Esophagus squamous epithelium (tissue), 5 donors: ENCODE results near the gene FILIP1L. TPM values are rescaled to one million over a fixed set of nuclear protein-coding genes. Genes with fewer than 3 reads are reported as not detected.

Experiments
- DNase-seq: peaks from one replicate; lab custom pipeline; 2025; lab: John Stamatoyannopoulos, UW
- H3K27ac ChIP-seq, 4 donors: fragments of 200-600 bp; sonication (generic); one replicate each; pipeline ENCODE4 v1.5.1; 2016 to 2019; ENCODE audit warnings: mild to moderate bottlenecking in 1 of 4
- H3K27me3 ChIP-seq, 4 donors: fragments of 200-600 bp; sonication (generic); 1 replicate in 3 of 4; 2 replicates in 1 of 4; pipeline versions ENCODE4 v1.5.1 to v1.6.0; 2017 to 2021; ENCODE audit warnings: antibody characterized with exemption in 1 of 4
- H3K36me3 ChIP-seq, 3 donors: fragments of 200-600 bp; sonication (generic); one replicate each; pipeline ENCODE4 v1.5.1; 2016 to 2019
- H3K4me1 ChIP-seq, 3 donors: fragments of 200-600 bp; sonication (generic); one replicate each; pipeline ENCODE4 v1.5.1; 2017 to 2019
- H3K4me3 ChIP-seq, 4 donors: fragments of 200-600 bp; sonication (generic); 1 replicate in 3 of 4; 2 replicates in 1 of 4; pipeline ENCODE4 v1.5.1; 2016 to 2019; ENCODE audit warnings: mild to moderate bottlenecking in 2 of 4, moderate library complexity in 1 of 4
- H3K9me3 ChIP-seq, 3 donors: fragments of 200-600 bp; sonication (generic); one replicate each; pipeline ENCODE4 v1.5.1; 2016 to 2019
- CTCF ChIP-seq, 6 experiments: fragments of 450-650 bp in 4 of 6; fragments of 200-600 bp in 2 of 6; sonication (generic) in 2 of 6; IDR thresholded peaks; one replicate each; pipeline ENCODE4 v1.5.1; 2016 to 2019; ENCODE audit warnings: antibody characterized with exemption in 6 of 6, mild to moderate bottlenecking in 4 of 6, moderate library complexity in 4 of 6
- POLR2A ChIP-seq, 4 donors: fragments of 450-650 bp; IDR thresholded peaks; one replicate each; pipeline ENCODE4 v1.6.1; 2017; ENCODE audit warnings: antibody characterized with exemption in 4 of 4, mild to moderate bottlenecking in 4 of 4, moderate library complexity in 3 of 4
- WGBS, 2 donors: methylation state at CpG; one replicate each; pipeline ENCODE4 v1.1.5; 2018; 5-methylcytosine and 5-hydroxymethylcytosine counted together
- intact Hi-C: fragments of 100-400 bp; cut with DNase I; formaldehyde crosslinking; loops from one replicate; pipeline ENCODE4 v1.15.0; 2022
- total RNA-seq, 4 donors: library from RNA; depleted of rRNA; stranded (reverse); fragments of >200 nt; gene quantifications; one replicate each; pipeline ENCODE4 v1.1.0, GENCODE V29; 2016
- donor health status: DM: yes; HTN: yes; CAD: no.

The FILIP1L gene
- total RNA-seq, 4 donors from 2014 or later: 2.5 to 23.5 (median 10.7) TPM

- TF ChIP-seq POLR2A (IDR thresholded peaks at IDR 0.05) (no peak), CTCF (IDR thresholded peaks at IDR 0.05) (no peak)
- H3K4me3 ChIP-seq: no peak overlapping the region
- 88 to 90% methylated on average over 6 of the region's 6 CpGs for WGBS, 2 donors
- H3K36me3 ChIP-seq: peaks cover 0 to 6% (median 0%) of the 10 kb centered on the region in 3 donors
- H3K9me3 ChIP-seq: no peaks in the 10 kb centered on the region
- H3K27ac ChIP-seq: no peak overlapping the region
- no peaks in the 10 kb centered on the region for H3K27me3 ChIP-seq
- peaks cover 0 to 13% (median 4%) of the 10 kb centered on the region in 3 donors for H3K4me1 ChIP-seq
- intact Hi-C loops: no loop called here
- DNase-seq: no peak
Measured at GRCh38 chr3:99850608-99851007, 263.7 kb downstream of the FILIP1L start.

GRCh38 chr3:99848433-99848832 lies 265.9 kb downstream of the FILIP1L start:
- Histone ChIP-seq H3K27ac (peak overlapping the region in 3 of 4 donors; percentile 8 to 30 (median 18)), H3K9me3 (no peaks in the 10 kb centered on the region), H3K27me3 (no peaks in the 10 kb centered on the region), H3K4me1 (peaks cover 0 to 35% (median 8%) of the 10 kb centered on the region in 3 donors), H3K36me3 (peaks cover 0 to 6% (median 0%) of the 10 kb centered on the region in 3 donors), H3K4me3 (no peak overlapping the region)
- intact Hi-C loops: loop anchor here (10.0 kb wide), 1 partner anchor 216 kb away; no protein-coding TSS in a partner anchor
- DNase-seq: no peak
- 85 to 93% methylated on average over 6 of the region's 6 CpGs for WGBS, 2 donors
- TF ChIP-seq POLR2A (IDR thresholded peaks at IDR 0.05) (no peak), CTCF (IDR thresholded peaks at IDR 0.05) (no peak)

DNA sequence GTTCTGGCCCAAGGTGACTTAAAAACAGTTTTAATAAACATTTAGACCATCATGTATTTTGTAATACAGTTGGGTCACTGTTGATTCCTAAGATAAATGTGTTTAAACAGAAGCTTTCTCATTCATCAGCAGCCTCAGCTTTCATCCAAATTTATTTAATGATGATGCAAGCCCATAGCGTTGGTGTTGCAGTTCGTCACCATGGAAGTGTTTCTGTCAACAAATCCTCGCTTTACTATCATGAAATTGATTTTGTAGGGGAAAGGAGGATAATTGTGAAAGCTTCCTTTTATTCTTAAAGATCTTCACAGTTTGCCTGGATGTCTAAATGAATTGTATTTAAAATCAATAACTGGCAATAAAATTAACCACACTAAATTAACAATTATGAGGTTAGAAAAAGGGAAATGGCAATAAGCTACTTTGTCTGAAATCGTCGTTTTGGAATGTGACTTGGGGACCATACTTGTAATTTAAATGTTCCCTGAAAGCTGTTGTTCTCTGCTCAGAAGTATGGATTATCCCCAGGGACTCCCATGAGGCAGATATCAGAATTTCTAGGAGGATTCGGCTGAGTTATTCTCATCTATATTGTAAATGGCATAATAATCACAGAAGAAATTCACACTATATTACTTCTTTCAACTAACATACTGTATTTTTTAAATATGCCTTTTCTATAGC lies 267.7 kb downstream of the FILIP1L start:
- 35 to 53% methylated on average over 6 of the region's 6 CpGs for WGBS, 2 donors
- Histone ChIP-seq H3K9me3 (no peaks in the 10 kb centered on the region), H3K27ac (peak overlapping the region in 3 of 4 donors; percentile 75 to 79 (median 78)), H3K4me1 (peaks cover 0 to 42% (median 8%) of the 10 kb centered on the region in 3 donors), H3K4me3 (no peak overlapping the region), H3K36me3 (peaks cover 0 to 6% (median 0%) of the 10 kb centered on the region in 3 donors), H3K27me3 (no peaks in the 10 kb centered on the region)
- intact Hi-C loops: loop anchor here (10.0 kb wide), 1 partner anchor 218 kb away; no protein-coding TSS in a partner anchor
- no peak for DNase-seq
- TF ChIP-seq POLR2A (IDR thresholded peaks at IDR 0.05) (no peak), CTCF (IDR thresholded peaks at IDR 0.05) (no peak)

- DNase-seq: no peak
- Histone ChIP-seq H3K27me3 (no peaks in the 10 kb centered on the region), H3K4me3 (no peak overlapping the region), H3K9me3 (no peaks in the 10 kb centered on the region), H3K4me1 (peaks cover 0 to 42% (median 8%) of the 10 kb centered on the region in 3 donors), H3K27ac (peak overlapping the region in 3 of 4 donors; percentile 75 to 79 (median 78)), H3K36me3 (peaks cover 0 to 6% (median 0%) of the 10 kb centered on the region in 3 donors)
- intact Hi-C loops: loop anchor here (10.0 kb wide), 1 partner anchor 219 kb away; no protein-coding TSS in a partner anchor
- TF ChIP-seq POLR2A (IDR thresholded peaks at IDR 0.05) (no peak), CTCF (IDR thresholded peaks at IDR 0.05) (no peak)
- WGBS, 2 donors: 47 to 74% methylated on average over 1 to 2 of the region's 2 CpGs
Measured at GRCh38 chr3:99845999-99846398, 268.3 kb downstream of the FILIP1L start.

- Histone ChIP-seq H3K27ac (peak overlapping the region in 3 of 4 donors; percentile 75 to 79 (median 78)), H3K36me3 (peaks cover 0 to 2% (median 0%) of the 10 kb centered on the region in 3 donors), H3K9me3 (no peaks in the 10 kb centered on the region), H3K4me1 (peaks cover 0 to 42% (median 8%) of the 10 kb centered on the region in 3 donors), H3K4me3 (no peak overlapping the region), H3K27me3 (no peaks in the 10 kb centered on the region)
- TF ChIP-seq POLR2A (IDR thresholded peaks at IDR 0.05): no peak
- no peak for TF ChIP-seq CTCF (IDR thresholded peaks at IDR 0.05)
- 63 to 70% methylated on average over 4 of the region's 4 CpGs for WGBS, 2 donors
- intact Hi-C loops: loop anchor here (10.0 kb wide), 1 partner anchor 219 kb away; no protein-coding TSS in a partner anchor
- no peak for DNase-seq
Measured at GRCh38 chr3:99845331-99845730, 269.0 kb downstream of the FILIP1L start.
